ENCODE results near the gene SPACA4.

DNA sequence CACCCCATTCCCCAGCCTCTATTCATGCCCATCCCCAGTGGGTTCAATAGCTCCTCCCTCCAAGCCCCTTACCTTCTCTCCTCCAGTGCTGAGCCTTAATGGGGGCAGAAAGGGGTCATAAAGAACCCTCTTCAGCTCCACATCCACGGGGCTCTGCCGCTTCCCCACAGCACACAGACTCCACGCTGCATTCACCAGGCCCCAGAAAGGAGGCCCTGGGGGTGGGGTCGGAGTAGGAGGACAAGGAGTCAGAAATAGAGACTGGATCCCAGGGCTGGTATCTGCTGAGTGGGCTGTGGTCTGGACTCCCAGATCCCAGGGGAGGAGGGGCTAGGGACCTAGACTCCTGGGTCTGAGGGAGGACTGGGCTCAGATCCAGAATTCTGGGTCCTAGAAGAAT, 37.8 kb downstream of the SPACA4 start:
- TF ChIP-seq EZH2phosphoT487 (IDR thresholded peaks at IDR 0.05; ENCODE audit: borderline replicate concordance) = no peak
- TF ChIP-seq, protein P1, sequence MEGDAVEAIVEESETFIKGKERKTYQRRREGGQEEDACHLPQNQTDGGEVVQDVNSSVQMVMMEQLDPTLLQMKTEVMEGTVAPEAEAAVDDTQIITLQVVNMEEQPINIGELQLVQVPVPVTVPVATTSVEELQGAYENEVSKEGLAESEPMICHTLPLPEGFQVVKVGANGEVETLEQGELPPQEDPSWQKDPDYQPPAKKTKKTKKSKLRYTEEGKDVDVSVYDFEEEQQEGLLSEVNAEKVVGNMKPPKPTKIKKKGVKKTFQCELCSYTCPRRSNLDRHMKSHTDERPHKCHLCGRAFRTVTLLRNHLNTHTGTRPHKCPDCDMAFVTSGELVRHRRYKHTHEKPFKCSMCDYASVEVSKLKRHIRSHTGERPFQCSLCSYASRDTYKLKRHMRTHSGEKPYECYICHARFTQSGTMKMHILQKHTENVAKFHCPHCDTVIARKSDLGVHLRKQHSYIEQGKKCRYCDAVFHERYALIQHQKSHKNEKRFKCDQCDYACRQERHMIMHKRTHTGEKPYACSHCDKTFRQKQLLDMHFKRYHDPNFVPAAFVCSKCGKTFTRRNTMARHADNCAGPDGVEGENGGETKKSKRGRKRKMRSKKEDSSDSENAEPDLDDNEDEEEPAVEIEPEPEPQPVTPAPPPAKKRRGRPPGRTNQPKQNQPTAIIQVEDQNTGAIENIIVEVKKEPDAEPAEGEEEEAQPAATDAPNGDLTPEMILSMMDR (conservative IDR thresholded peaks at IDR 0.05; ENCODE audit: low read length) = no peak
